H1 (cell line): Measurements from ENCODE around the gene USB1. TPM values are rescaled to one million over a fixed set of nuclear protein-coding genes. Genes with fewer than 3 reads are reported as not detected.

ENCODE experiments used
- CTCF ChIA-PET: fragments of 300-600 bp; sonication (Branson Sonifier 250); formaldehyde crosslinking; loops from one replicate; lab custom pipeline; 2021; ENCODE audit not compliant: partially characterized antibody; lab: Charles Lee
- POLR2A ChIA-PET: fragments of 300-600 bp; sonication (Branson Sonifier 250); formaldehyde crosslinking; loops from one replicate; lab custom pipeline; 2021; ENCODE audit warnings: inconsistent platforms; ENCODE audit not compliant: partially characterized antibody; lab: Charles Lee
- DNase-seq, 2 experiments: peaks; one replicate each; pipeline versions ENCODE4 v3.0.0 to v3.0.0-alpha.2; 2010 to 2022; ENCODE audit warnings: low spot score in 2 of 2, low read depth in 1 of 2, mixed read lengths in 1 of 2
- FAIRE-seq: peaks from 2 replicates; lab custom pipeline; 2011; peaks lifted over from hg19 to GRCh38; lab: Jason Lieb, UNC
- H2AFZ ChIP-seq: 2 replicates; pipeline ENCODE4 v1.8.1; 2012; ENCODE audit warnings: low read length, inconsistent platforms
- H2AK5ac ChIP-seq: 2 replicates; pipeline ENCODE4 v1.6.1; 2013; ENCODE audit warnings: low read depth, low read length
- H2BK120ac ChIP-seq: replicated peaks from 2 replicates; pipeline ENCODE3; 2013; ENCODE audit warnings: low read depth, low read length, inconsistent platforms
- H2BK12ac ChIP-seq: 2 replicates; pipeline ENCODE4 v1.6.1; 2013; ENCODE audit warnings: low read depth, low read length
- H2BK15ac ChIP-seq: 2 replicates; pipeline ENCODE4 v1.6.1; 2013; ENCODE audit warnings: low read length
- H2BK20ac ChIP-seq: 2 replicates; pipeline ENCODE4 v1.6.1; 2013; ENCODE audit warnings: low read length
- H2BK5ac ChIP-seq: 2 replicates; pipeline ENCODE4 v1.6.1; 2013; ENCODE audit warnings: low read depth, low read length
- H3K14ac ChIP-seq: 2 replicates; pipeline ENCODE4 v1.6.1; 2013; ENCODE audit warnings: inconsistent platforms; ENCODE audit not compliant: insufficient read length
- H3K18ac ChIP-seq: 2 replicates; pipeline ENCODE4 v1.6.1; 2013; ENCODE audit warnings: low read length; ENCODE audit errors: extremely low read depth
- H3K23ac ChIP-seq: 2 replicates; pipeline ENCODE4 v1.6.1; 2013; ENCODE audit warnings: inconsistent platforms; ENCODE audit not compliant: insufficient read length
- H3K23me2 ChIP-seq: 2 replicates; pipeline ENCODE4 v1.6.1; 2013; ENCODE audit warnings: low read depth, low read length
- H3K27ac ChIP-seq: 2 replicates; pipeline ENCODE4 v1.6.1; 2011; ENCODE audit warnings: low read depth, low read length, inconsistent platforms
- H3K27me3 ChIP-seq, 4 experiments: replicated peaks in 1 of 4; 1 replicate in 1 of 4; 2 replicates in 3 of 4; pipeline versions ENCODE4 v1.6.1 to v1.8.1; 2011 to 2013; ENCODE audit warnings: low read length in 3 of 4, mild to moderate bottlenecking in 3 of 4, inconsistent platforms in 2 of 4, mixed read lengths in 2 of 4, moderate library complexity in 1 of 4; ENCODE audit not compliant: control insufficient read depth in 3 of 4, insufficient read depth in 3 of 4; ENCODE audit errors: extremely low read depth in 1 of 4
- H3K36me3 ChIP-seq, 4 experiments: 2 replicates each; pipeline versions ENCODE4 v1.6.1 to v1.8.1; 2011 to 2013; ENCODE audit warnings: mild to moderate bottlenecking in 4 of 4, low read length in 3 of 4, moderate library complexity in 2 of 4, control low read depth in 1 of 4, inconsistent platforms in 1 of 4; ENCODE audit not compliant: insufficient read depth in 4 of 4, control insufficient read depth in 2 of 4
- H3K4ac ChIP-seq: replicated peaks from 2 replicates; pipeline ENCODE3; 2013; ENCODE audit warnings: low read length, low read depth, mixed read lengths, inconsistent platforms; ENCODE audit not compliant: insufficient read length
- H3K4me1 ChIP-seq, 4 experiments: replicated peaks in 1 of 4; 1 replicate in 1 of 4; 2 replicates in 3 of 4; pipeline versions ENCODE4 v1.6.1 to v1.8.1; 2011 to 2013; ENCODE audit warnings: low read length in 3 of 4, inconsistent platforms in 2 of 4, mixed read lengths in 1 of 4; ENCODE audit not compliant: insufficient read depth in 4 of 4, control insufficient read depth in 3 of 4
- H3K4me2 ChIP-seq, 2 experiments: 2 replicates each; pipeline versions ENCODE4 v1.6.1 to v1.8.1; 2011 to 2013; ENCODE audit warnings: low read depth in 2 of 2, low read length in 2 of 2, control low read depth in 1 of 2, inconsistent platforms in 1 of 2, mild to moderate bottlenecking in 1 of 2; ENCODE audit not compliant: insufficient read depth in 1 of 2
- H3K4me3 ChIP-seq, 4 experiments: fragments of 200-600, 300-600 bp in 1 of 4; sonication (generic), shearing (Covaris generic), sonication (Bioruptor Twin) in 1 of 4; 2 replicates each; pipeline versions ENCODE4 v1.5.1 to v1.8.1; 2011 to 2016; ENCODE audit warnings: low read length in 4 of 4, low read depth in 3 of 4, control low read depth in 2 of 4, inconsistent platforms in 2 of 4, mild to moderate bottlenecking in 2 of 4, mixed read lengths in 1 of 4, moderate library complexity in 1 of 4; ENCODE audit not compliant: insufficient read depth in 2 of 4; ENCODE audit errors: extremely low read depth in 1 of 4
- H3K56ac ChIP-seq: replicated peaks from 2 replicates; pipeline ENCODE3; 2013; ENCODE audit warnings: low read depth, mild to moderate bottlenecking, mixed read lengths, low read length, inconsistent platforms; ENCODE audit not compliant: insufficient read length
- H3K79me1 ChIP-seq: 2 replicates; pipeline ENCODE4 v1.6.1; 2013; ENCODE audit warnings: low read depth, low read length, control low read depth
- H3K79me2 ChIP-seq, 2 experiments: 2 replicates each; pipeline versions ENCODE4 v1.6.1 to v1.8.1; 2012 to 2013; ENCODE audit warnings: low read length in 2 of 2, mild to moderate bottlenecking in 2 of 2, inconsistent platforms in 1 of 2; ENCODE audit not compliant: insufficient read depth in 2 of 2, control insufficient read depth in 1 of 2
- H3K9ac ChIP-seq, 4 experiments: replicated peaks in 1 of 4; 1 replicate in 1 of 4; 2 replicates in 3 of 4; pipeline versions ENCODE4 v1.6.1 to v1.8.1; 2011 to 2013; ENCODE audit warnings: low read depth in 3 of 4, low read length in 3 of 4, control low read depth in 2 of 4, mild to moderate bottlenecking in 2 of 4, moderate library complexity in 2 of 4, inconsistent platforms in 1 of 4; ENCODE audit errors: extremely low read depth in 1 of 4
- H3K9me3 ChIP-seq, 2 experiments: 2 replicates each; pipeline versions ENCODE4 v1.6.1 to v1.8.1; 2012 to 2013; ENCODE audit warnings: mild to moderate bottlenecking in 2 of 2, moderate library complexity in 2 of 2, control low read depth in 1 of 2, inconsistent platforms in 1 of 2, low read depth in 1 of 2, low read length in 1 of 2, mixed read lengths in 1 of 2; ENCODE audit not compliant: insufficient read depth in 2 of 2
- H4K20me1 ChIP-seq, 2 experiments: replicated peaks in 1 of 2; 2 replicates each; pipeline versions ENCODE3 to v1.8.1; 2011 to 2013; ENCODE audit warnings: inconsistent platforms in 2 of 2, low read length in 2 of 2, mild to moderate bottlenecking in 1 of 2; ENCODE audit not compliant: insufficient read depth in 2 of 2, control insufficient read depth in 1 of 2
- H4K5ac ChIP-seq: 2 replicates; pipeline ENCODE4 v1.6.1; 2013; ENCODE audit warnings: low read length, low read depth, mixed read lengths, inconsistent platforms; ENCODE audit not compliant: insufficient read length
- H4K8ac ChIP-seq: 2 replicates; pipeline ENCODE4 v1.8.0; 2013; ENCODE audit warnings: mild to moderate bottlenecking, moderate library complexity, low read length, inconsistent platforms; ENCODE audit not compliant: insufficient read depth; ENCODE audit errors: extremely low read depth
- H4K91ac ChIP-seq: replicated peaks from 2 replicates; pipeline ENCODE3; 2013; ENCODE audit warnings: low read length, mixed read lengths, inconsistent platforms; ENCODE audit not compliant: insufficient read length
- ASH2L ChIP-seq: fragments of 200-600, 300-600 bp; sonication (generic); IDR thresholded peaks from one replicate; pipeline ENCODE4 v1.7.1; 2017; ENCODE audit warnings: low read length
- CEBPB ChIP-seq: IDR thresholded peaks from 2 replicates; pipeline ENCODE4 v1.6.1; 2012; ENCODE audit warnings: low read depth, low read length
- EP300 ChIP-seq, 2 experiments: IDR thresholded peaks; 1 replicate in 1 of 2; 2 replicates in 1 of 2; pipeline ENCODE4 v1.6.1; 2011 to 2012; ENCODE audit warnings: low read depth in 2 of 2, low read length in 2 of 2, mild to moderate bottlenecking in 2 of 2, borderline replicate concordance in 1 of 2, inconsistent platforms in 1 of 2, moderate library complexity in 1 of 2
- GABPA ChIP-seq: IDR thresholded peaks from 2 replicates; pipeline ENCODE4 v1.6.1; 2011; ENCODE audit warnings: mild to moderate bottlenecking, low read length, moderate library complexity, borderline replicate concordance; ENCODE audit not compliant: insufficient read depth
- GTF2F1 ChIP-seq: IDR thresholded peaks from 2 replicates; pipeline ENCODE4 v1.6.1; 2012; ENCODE audit warnings: low read depth, low read length, improper control_type of control experiment, borderline replicate concordance
- HDAC2 ChIP-seq, 2 experiments: fragments of 300-600 bp in 1 of 2; sonication (generic) in 1 of 2; IDR thresholded peaks; 2 replicates each; pipeline ENCODE4 v1.6.1; 2011 to 2012; ENCODE audit warnings: low read depth in 2 of 2, low read length in 2 of 2, mild to moderate bottlenecking in 2 of 2, moderate library complexity in 2 of 2, borderline replicate concordance in 1 of 2, inconsistent platforms in 1 of 2
- JUND ChIP-seq: IDR thresholded peaks from 2 replicates; pipeline ENCODE4 v1.6.1; 2011; ENCODE audit warnings: mild to moderate bottlenecking, improper control_type of control experiment, low read length
- NRF1 ChIP-seq: IDR thresholded peaks from 2 replicates; pipeline ENCODE4 v1.6.1; 2011; ENCODE audit warnings: mild to moderate bottlenecking, low read depth, low read length, improper control_type of control experiment
- SIX5 ChIP-seq: IDR thresholded peaks from 2 replicates; pipeline ENCODE4 v1.6.1; 2011; ENCODE audit warnings: mild to moderate bottlenecking, low read depth, low read length
- TAF1 ChIP-seq: IDR thresholded peaks from 2 replicates; pipeline ENCODE4 v1.6.1; 2011; ENCODE audit warnings: mild to moderate bottlenecking, low read depth, low read length
- TCF12 ChIP-seq: IDR thresholded peaks from 2 replicates; pipeline ENCODE4 v1.6.1; 2011; ENCODE audit warnings: low read depth, mild to moderate bottlenecking, low read length
- WGBS, 2 experiments: shearing (Covaris generic) in 1 of 2; methylation state at CpG; one replicate each; pipeline versions ENCODE4 v1.1.6 to v1.1.7; 2013 to 2015; ENCODE audit warnings: low lambda C conversion rate in 2 of 2, mixed read lengths in 2 of 2, inconsistent platforms in 1 of 2, low coverage in 1 of 2, missing lambda C conversion rate in 1 of 2; ENCODE audit not compliant: insufficient replicate concordance in 2 of 2, insufficient coverage in 1 of 2, insufficient read length in 1 of 2; ENCODE audit errors: extremely low coverage in 1 of 2, missing lambda C conversion rate in 1 of 2; 5-methylcytosine and 5-hydroxymethylcytosine counted together
- polyA plus RNA-seq, 7 experiments: library from polyadenylated mRNA; depleted of rRNA in 3 of 7; stranded (reverse) in 5 of 7; unstranded in 2 of 7; fragments of >200 nt in 5 of 7; fragments of 200-250 nt in 2 of 7; gene quantifications; 1 replicate in 5 of 7; 2 replicates in 1 of 7; 4 replicates in 1 of 7; pipeline versions ENCODE4 v1.2.1 to v1.2.3, GENCODE V29; 2011 to 2013; ENCODE audit warnings: missing spikeins in 2 of 7, mixed read lengths in 2 of 7
- total RNA-seq: library from RNA; stranded (reverse); fragmentation: NEBNext Ultra II Directional; extraction: Animal tissue kit (Norgen Biotek cat#: 25700); gene quantifications from 2 replicates; pipeline ENCODE4 v1.2.1, GENCODE V29; 2021
- TF ChIP-seq, protein P1 (sequence below): IDR thresholded peaks from 2 replicates; pipeline ENCODE4 v1.6.1; 2011; ENCODE audit warnings: low read length, improper control_type of control experiment

USB1 gene
- total and polyA plus RNA-seq, 2 of the 8 experiments (the other 6 are each of a cell fraction or from before 2014, with no cell fraction given), result 65.4 to 75.9 TPM

DNA sequence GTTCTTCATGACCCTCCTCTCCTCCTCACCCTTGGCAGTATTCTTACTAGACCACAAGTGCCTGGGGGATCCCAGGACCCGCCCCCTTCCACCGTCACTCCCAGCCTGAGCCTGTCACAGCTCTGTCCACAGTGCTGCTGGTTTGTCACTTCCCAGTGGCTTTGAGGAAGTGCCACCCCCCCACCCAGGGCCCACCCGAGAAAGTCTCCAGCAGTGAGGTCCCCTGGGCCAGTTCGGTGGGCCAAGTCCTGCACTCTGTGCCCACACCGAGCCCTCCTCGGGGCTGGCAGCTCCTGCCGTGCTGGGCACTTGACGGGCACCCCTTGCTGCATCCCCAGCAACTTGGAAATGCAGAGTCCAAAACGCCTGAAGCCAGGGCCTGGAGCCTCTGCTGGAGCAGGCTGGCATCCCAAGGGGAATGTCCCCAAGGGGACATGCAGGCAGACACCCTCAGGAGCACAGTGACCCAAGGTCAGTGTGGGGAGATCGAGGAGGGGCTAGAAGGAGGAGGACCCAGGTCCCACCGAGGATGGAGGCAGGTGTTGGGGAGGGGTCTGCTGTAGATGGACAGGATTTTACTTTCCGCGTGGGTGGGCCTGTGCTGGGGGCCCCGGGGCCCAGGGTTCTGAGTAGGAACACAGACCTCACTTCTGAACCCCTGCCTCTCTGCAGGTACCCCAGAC is 39.9 kb downstream of the USB1 start:
- Histone ChIP-seq H3K23ac (no peak overlapping the region), H2AK5ac (no peak overlapping the region), H2BK5ac (no peak overlapping the region), H3K9me3 (no peaks in the 10 kb centered on the region), H2BK12ac (no peak overlapping the region), H3K4me1 (peaks cover 0 to 2% (median 0%) of the 10 kb centered on the region in 4 experiments; a peak in 1 of 7 replicates), H3K4me2 (no peak overlapping the region), H3K9ac (no peak overlapping the region), H3K36me3 (peaks cover 4 to 46% (median 16%) of the 10 kb centered on the region in 4 experiments; a peak in 5 of 8 replicates), H3K4me3 (no peak overlapping the region), H3K4ac (no peak overlapping the region), H3K56ac (no peak overlapping the region), H4K5ac (no peak overlapping the region), H2BK120ac (no peak overlapping the region), H2AFZ (no peak overlapping the region), H3K27ac (no peak overlapping the region), H3K79me2 (peaks cover 0 to 4% of the 10 kb centered on the region in 2 experiments; a peak in 1 of 4 replicates), H2BK20ac (no peak overlapping the region), H2BK15ac (no peak overlapping the region), H3K23me2 (no peaks in the 10 kb centered on the region), H3K79me1 (peaks cover 7% of the 10 kb centered on the region), H3K18ac (no peak overlapping the region), H3K27me3 (no peaks in the 10 kb centered on the region), H4K91ac (no peak overlapping the region), H4K8ac (no peak overlapping the region), H4K20me1 (peaks cover 4 to 15% of the 10 kb centered on the region in 2 experiments), H3K14ac (no peak overlapping the region)
- 93% methylated on average over 9 of the region's 14 CpGs; no CpG with 5 or more reads in 1 of the 2 experiments for WGBS, 2 experiments
- POLR2A ChIA-PET, result interaction anchor here (1.1 kb wide), 1 partner anchor 15 kb away, joined by 3 read pairs; no protein-coding TSS in a partner anchor
- CTCF ChIA-PET, result interaction anchor here (0.7 to 19.9 kb wide), 6 partner anchors 8 to 81 kb away, joined by 3 to 362 read pairs (median 4); partner anchors contain the start of gene CFAP20
- FAIRE-seq (no peak), DNase-seq (no peak)
- TF ChIP-seq SIX5, result no peak
- TF ChIP-seq TAF1, result no peak
- no peak for TF ChIP-seq GTF2F1
- no peak for TF ChIP-seq GABPA
- no peak for TF ChIP-seq NRF1
- no peak for TF ChIP-seq TCF12
- no peak for TF ChIP-seq ASH2L
- no peak for TF ChIP-seq JUND
- TF ChIP-seq, protein P1, sequence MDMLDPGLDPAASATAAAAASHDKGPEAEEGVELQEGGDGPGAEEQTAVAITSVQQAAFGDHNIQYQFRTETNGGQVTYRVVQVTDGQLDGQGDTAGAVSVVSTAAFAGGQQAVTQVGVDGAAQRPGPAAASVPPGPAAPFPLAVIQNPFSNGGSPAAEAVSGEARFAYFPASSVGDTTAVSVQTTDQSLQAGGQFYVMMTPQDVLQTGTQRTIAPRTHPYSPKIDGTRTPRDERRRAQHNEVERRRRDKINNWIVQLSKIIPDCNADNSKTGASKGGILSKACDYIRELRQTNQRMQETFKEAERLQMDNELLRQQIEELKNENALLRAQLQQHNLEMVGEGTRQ, result no peak
- no peak for TF ChIP-seq HDAC2 (IDR thresholded peaks at IDR 0.05; ENCODE audit: borderline replicate concordance in 1 of 2, low read depth in 2 of 2, low read length in 2 of 2)
- no peak for TF ChIP-seq EP300 (IDR thresholded peaks at IDR 0.05; ENCODE audit: borderline replicate concordance in 1 of 2, low read depth in 2 of 2, low read length in 2 of 2)
- TF ChIP-seq CEBPB, result no peak
